ENCODE measurements around the gene UIMC1. TPM values are rescaled to one million over a fixed set of nuclear protein-coding genes. Genes with fewer than 3 reads are reported as not detected.

UIMC1 gene
- total and polyA plus RNA-seq, 2 experiments from 2014 or later, result 25.3 to 30.8 TPM

DNA sequence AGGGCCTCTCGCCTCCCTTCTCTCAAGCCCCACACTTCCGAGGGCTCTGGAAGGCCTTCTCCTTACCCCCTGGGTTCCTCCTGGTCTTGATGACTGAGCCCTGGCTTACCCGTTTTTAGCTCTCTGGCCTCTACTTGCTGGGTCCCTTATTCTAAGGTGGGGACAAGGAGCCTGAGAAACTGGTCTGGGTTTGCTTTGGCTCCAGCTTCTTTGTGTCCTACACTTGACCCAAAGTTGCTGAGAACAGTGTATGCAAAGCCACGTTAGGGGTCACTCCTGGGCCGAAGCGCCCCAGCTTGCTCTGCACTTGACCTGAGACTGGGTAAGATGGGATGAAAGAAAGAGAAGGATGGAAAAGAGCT, 16.7 kb upstream of the UIMC1 start:
- Histone ChIP-seq H3K27ac (peak overlapping the region; percentile 74), H3K36me3 (no peaks in the 10 kb centered on the region), H3K9me3 (ENCODE audit: low read depth) (no peaks in the 10 kb centered on the region), H3K4me3 (peak overlapping the region; percentile 74), H3K4me1 (ENCODE audit: low read depth) (peaks cover 4% of the 10 kb centered on the region), H3K27me3 (no peaks in the 10 kb centered on the region)
- DNase-seq (ENCODE audit: low read depth in 1 of 2, low spot score in 1 of 2), result peak; percentile 14 to 15
- TF ChIP-seq CTCF (IDR thresholded peaks at IDR 0.05; ENCODE audit: low read depth, low read length), result no peak

DNA sequence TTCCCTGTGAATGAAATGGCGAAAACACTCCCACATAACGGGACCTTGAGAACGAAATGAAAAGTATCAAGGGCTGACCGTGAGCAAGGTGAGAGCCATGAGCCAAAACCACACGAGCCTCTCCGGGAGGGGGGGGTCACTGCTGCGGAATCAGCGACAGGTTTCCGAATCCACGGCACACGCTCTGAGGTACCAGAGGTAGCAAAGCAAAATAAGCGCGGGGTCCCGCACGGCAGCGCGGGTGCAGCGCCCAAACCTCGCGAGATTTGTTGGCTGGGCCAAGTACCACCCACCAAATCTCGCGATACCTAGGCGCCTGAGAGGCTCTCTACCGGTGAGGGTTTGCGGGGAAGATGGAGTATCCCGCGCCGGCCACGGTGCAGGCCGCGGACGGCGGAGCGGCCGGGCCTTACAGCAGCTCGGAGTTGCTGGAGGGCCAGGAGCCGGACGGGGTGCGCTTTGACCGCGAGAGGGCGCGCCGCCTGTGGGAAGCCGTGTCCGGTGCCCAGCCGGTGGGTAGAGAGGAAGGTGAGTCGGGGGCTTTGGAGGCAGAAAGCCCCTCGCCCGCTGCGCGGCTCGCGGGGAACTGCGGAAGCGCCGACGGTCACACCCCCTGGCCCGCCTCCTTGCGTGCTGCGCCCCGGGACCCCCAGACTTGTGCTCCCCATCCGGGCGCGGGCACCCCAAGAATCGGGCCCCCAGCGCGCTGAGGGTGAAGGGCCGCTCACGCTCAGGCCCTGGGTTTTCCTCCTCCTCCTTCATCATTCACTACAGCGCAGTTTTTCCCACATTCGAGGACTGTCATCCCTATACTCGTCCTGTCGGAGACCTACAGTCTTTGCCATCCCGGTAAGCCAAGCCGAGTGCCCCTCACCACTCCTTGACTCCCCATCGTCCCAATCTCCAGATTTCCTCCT, 16.1 kb upstream of the UIMC1 start, which contains the start of gene ZNF346:
ZNF346 (plus strand) TSS at position 311 of the 917 bp plus-strand sequence; CDS start at position 354, 43 bp downstream.
- peak within 1 kb of the TSS; percentile 74 for H3K4me3 ChIP-seq
- no peaks in the 10 kb centered on the region for H3K27me3 ChIP-seq
- H3K4me1 ChIP-seq (ENCODE audit: low read depth), result peaks cover 4% of the 10 kb centered on the region
- no peaks in the 10 kb centered on the region for H3K36me3 ChIP-seq
- DNase-seq (ENCODE audit: low read depth in 1 of 2, low spot score in 1 of 2), result peak; percentile 94 to 97
- no peaks in the 10 kb centered on the region for H3K9me3 ChIP-seq (ENCODE audit: low read depth)
- peak; percentile 46 for TF ChIP-seq CTCF (IDR thresholded peaks at IDR 0.05; ENCODE audit: low read depth, low read length)
- peak within 1 kb of the TSS; percentile 74 for H3K27ac ChIP-seq

DNA sequence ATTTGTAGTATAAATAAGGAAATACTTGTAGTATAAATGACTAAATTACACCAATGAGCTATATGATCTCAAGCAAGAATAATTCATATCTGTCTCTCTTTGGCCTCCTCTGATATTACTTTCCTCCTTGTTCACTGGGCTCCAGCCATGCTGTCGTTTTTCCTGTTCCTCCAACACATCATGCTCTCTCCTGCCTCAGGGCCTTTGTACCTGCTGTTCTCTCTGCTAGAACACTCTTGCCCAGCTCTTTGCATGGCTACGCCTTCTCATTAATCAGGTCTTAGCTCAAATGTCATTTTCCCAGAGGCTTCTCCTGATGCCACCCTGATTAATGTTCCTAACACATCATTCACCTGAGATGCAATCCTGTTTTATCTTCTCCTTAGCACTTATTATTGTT, 13.5 kb upstream of the UIMC1 start:
- Histone ChIP-seq H3K4me3 (no peak overlapping the region), H3K36me3 (no peaks in the 10 kb centered on the region), H3K9me3 (ENCODE audit: low read depth) (no peaks in the 10 kb centered on the region), H3K4me1 (ENCODE audit: low read depth) (peaks cover 4% of the 10 kb centered on the region), H3K27me3 (no peaks in the 10 kb centered on the region), H3K27ac (no peak overlapping the region)
- no peak for DNase-seq (ENCODE audit: low read depth in 1 of 2, low spot score in 1 of 2)
- no peak for TF ChIP-seq CTCF (IDR thresholded peaks at IDR 0.05; ENCODE audit: low read depth, low read length)

DNA sequence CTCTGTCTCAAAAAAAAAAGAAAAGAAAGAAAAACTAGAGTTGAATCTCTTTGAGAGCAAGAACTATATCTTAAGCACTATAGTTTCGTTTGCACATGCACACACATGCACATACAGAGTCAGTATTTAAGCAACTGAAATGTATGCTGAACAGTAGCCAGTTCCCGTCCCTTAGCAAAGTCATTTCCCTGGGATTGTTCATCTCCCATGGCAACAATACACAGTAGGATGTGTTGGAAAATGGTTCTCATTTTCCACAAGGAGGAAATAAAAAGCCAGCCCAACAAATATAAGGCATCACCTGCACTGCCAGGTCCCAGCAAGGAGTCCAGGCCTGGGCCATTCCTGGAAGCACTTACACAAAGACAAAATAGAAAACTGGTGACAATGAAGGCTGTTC, 11.8 kb upstream of the UIMC1 start:
- no peaks in the 10 kb centered on the region for H3K36me3 ChIP-seq
- TF ChIP-seq CTCF (IDR thresholded peaks at IDR 0.05; ENCODE audit: low read depth, low read length), result no peak
- H3K9me3 ChIP-seq (ENCODE audit: low read depth), result no peaks in the 10 kb centered on the region
- no peak for DNase-seq (ENCODE audit: low read depth in 1 of 2, low spot score in 1 of 2)
- H3K27me3 ChIP-seq, result no peaks in the 10 kb centered on the region
- no peaks in the 10 kb centered on the region for H3K4me1 ChIP-seq (ENCODE audit: low read depth)
- H3K27ac ChIP-seq, result no peak overlapping the region
- H3K4me3 ChIP-seq, result no peak overlapping the region

DNA sequence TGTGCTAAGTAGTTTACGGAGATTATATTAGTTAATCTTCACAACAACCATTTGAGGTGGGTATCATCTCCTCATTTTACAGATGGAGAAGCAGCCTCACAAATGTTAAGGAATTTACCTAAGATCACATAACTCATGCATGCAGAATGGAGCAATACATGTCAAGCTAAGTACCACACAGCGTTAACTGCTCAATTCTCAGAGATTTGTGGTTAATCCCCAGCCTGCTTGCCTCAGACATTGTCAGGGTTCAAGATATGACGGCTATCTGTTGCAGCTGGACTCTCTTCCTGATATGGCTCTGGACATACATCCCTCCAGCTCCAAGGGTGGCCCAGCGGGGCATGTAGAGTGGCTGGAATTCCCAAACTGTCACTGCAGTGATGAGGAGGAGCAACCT, 8.6 kb upstream of the UIMC1 start:
- H3K27ac ChIP-seq, result no peak overlapping the region
- H3K27me3 ChIP-seq, result no peaks in the 10 kb centered on the region
- no peak overlapping the region for H3K4me3 ChIP-seq
- TF ChIP-seq CTCF (IDR thresholded peaks at IDR 0.05; ENCODE audit: low read depth, low read length), result no peak
- DNase-seq (ENCODE audit: low read depth in 1 of 2, low spot score in 1 of 2), result peak in 1 of 2 donors; percentile 39
- no peaks in the 10 kb centered on the region for H3K9me3 ChIP-seq (ENCODE audit: low read depth)
- H3K4me1 ChIP-seq (ENCODE audit: low read depth), result no peaks in the 10 kb centered on the region
- H3K36me3 ChIP-seq, result no peaks in the 10 kb centered on the region

All from cardiac muscle cell (in vitro differentiated cells and primary cell).